AG08396 (cell line): ENCODE data around the gene SLC29A3.
"Not testable (repeated sequence)": the region's sequence is repeated elsewhere in the genome, so short reads cannot be mapped to it uniquely, and the experiment has no call there.

Experiments
- DNase-seq: peaks from one replicate; pipeline ENCODE4 v3.0.0; 2012; ENCODE audit warnings: low spot score, mixed read lengths

SLC29A3 gene

GRCh38 chr10:71319042-71319799 lies at the start of gene SLC29A3:
SLC29A3 (plus strand) TSS chr10:71319259; CDS start chr10:71319310, 51 bp downstream.
- DNase-seq: peak; percentile 93

DNA sequence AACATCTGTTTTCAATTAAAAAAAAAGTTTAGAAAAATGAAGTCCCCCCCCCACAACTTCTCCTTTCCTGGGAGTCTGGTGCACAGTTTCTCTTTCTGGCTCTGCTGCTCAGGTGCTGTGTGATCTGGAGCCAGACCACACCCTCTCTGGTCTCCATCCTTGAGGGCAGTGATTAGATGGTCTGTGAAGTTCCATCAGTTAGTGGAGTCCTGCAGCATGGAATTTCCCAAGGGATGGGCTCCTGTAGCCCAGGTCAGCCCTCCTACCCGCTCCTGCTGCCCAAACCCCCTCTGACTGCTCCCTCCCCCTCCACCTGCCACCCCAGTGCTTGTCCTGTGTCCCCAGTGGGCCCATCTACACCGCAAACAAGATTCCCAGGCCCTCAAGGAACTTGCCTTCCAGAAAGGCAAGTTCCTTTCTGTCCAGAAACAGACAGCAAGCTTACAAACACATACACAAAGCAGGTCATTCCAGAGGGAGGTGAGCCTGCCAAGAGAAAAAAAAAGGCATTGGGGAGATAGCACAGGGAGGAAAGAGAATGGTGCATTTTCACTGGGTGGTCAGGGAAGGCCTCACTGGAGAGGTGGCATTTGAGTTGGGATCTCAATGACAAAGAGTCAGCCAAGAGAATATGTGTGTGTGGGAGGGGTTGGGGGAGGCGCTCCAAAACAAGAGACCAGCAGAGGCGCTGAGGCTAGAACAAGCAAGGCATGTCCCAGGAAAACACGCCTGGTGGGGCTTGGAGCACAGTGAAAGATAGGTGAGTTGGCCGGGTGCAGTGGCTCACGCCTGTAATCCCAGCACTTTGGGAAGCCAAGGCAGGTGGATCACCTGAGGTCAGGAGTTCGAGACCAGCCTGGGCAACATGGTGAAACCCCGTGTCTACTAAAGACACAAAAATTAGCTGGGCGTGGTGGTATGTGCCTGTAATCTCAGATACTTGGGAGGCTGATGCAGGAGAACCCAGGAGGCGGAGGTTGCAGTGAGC lies 49.5 kb upstream of the SLC29A3 start:
- DNase-seq: no peak

DNA sequence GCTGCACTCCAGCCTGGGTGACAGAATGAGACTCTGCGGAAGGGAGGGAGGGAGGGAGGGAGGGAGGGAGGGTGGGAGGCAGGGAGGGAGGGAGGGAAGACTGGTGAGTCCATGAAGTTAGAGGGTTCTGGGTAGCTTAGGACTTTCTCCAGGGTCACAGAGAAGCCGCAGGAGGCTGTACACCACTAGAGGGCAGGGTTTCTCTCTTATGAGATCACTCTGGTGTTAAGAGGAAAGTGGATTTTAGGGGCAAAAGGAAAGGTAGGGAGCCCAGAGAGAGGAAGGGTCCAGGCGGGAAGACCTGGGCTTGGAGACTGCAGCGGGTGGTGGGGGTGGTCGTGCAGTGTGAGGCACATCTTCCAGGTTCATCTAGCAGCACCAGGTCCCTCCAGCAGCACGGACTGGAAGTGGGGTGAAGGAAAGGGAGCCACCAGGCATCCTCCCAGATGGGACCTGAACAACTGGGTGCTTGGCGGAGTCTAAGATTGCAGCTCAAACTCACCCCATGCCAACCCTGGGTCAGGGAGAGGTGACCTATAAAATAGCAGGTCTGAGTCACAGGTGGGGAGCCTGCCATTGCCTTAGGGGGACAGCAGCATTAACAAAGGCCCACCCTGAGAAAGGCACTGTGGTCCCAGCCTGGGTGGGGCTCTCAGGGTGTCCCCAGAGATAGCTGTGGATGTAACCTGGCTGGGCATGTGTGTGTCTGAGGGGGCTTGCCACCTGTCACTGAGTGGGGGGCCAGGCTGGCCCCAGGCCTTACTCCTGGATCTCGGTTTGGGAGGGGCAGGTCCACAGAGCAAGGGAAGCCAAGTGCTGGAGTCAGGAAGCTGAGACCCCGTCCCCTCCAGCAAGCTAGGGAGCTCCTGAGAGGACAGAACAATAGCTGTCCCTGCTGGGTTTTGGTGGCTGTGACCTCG lies 48.5 kb upstream of the SLC29A3 start:
- DNase-seq: peak; percentile 80

DNA sequence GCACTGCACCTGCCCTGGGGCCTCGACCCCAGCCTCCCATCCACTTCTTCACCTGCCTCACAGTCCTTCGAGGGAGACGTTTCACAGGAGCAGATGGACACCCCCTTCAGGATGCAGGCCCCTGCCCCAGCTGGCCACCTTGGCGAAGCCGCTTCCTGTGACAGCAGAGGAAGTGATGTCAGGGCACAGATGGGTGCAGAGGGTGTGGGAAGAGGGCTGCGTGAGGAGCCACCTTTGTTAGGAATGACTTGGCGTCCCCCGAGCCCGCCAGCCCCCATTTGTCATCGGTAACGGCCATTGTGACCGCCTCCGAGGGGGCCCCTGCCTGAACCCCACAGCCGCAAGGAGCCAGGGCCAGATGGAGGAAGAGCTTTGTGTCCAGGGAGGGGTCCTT lies 47.4 kb upstream of the SLC29A3 start:
- no peak for DNase-seq

- DNase-seq: peak; percentile 66
Observed at GRCh38 chr10:71272056-71272771, 46.8 kb upstream of the SLC29A3 start.

- DNase-seq: not testable (repeated sequence)
Observed at GRCh38 chr10:71272974-71273373, 46.1 kb upstream of the SLC29A3 start.

DNA sequence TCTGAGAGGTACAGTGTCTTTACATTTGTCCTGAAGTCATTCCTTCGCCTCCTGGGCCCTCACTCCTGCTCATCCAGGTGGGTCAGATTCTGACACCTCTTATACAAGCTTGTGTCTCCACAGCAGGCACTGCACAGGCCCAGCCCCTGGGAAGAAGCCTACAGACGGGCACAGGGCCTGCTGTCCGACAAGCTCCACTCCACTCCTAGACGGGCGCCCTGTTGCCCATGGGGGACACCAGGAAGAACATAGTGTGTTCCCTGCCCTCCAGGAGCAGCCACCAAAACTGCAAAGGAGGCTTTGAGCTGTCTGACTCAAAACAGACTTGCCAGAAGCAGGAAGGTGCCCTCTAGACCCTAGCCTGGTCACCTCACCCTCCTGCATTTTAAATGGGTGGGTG lies 45.6 kb upstream of the SLC29A3 start:
- no peak for DNase-seq

GRCh38 chr10:71274901-71275796 lies 43.9 kb upstream of the SLC29A3 start:
- no peak for DNase-seq

- DNase-seq: no peak
Observed at GRCh38 chr10:71276873-71277272, 42.2 kb upstream of the SLC29A3 start.

GRCh38 chr10:71277914-71278665 lies 41.0 kb upstream of the SLC29A3 start:
- no peak for DNase-seq

- no peak for DNase-seq
Observed at GRCh38 chr10:71278691-71279588, 40.1 kb upstream of the SLC29A3 start.

GRCh38 chr10:71279590-71280170 lies 39.4 kb upstream of the SLC29A3 start:
- no peak for DNase-seq

DNA sequence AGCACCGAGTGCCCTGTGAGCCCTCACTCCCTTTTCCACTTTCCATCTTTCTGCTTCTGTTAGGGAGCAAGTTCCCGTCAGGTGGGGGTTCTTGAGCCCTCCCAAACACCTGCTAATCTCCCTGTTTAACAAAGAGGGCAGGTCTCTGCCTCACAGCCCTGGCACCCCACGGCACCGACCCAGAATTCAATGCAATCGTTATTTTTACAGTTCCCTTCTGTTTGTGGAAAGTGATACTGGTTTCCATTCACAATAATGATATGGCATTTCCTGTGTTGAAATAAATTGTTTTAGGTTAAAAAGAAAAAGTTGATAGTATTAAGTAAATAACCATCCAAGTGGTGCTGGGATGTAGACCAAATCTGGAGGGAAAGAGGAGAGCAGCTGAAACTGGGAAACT lies 38.8 kb upstream of the SLC29A3 start:
- no peak for DNase-seq

GRCh38 chr10:71280825-71281224 lies 38.2 kb upstream of the SLC29A3 start:
- DNase-seq: no peak

DNA sequence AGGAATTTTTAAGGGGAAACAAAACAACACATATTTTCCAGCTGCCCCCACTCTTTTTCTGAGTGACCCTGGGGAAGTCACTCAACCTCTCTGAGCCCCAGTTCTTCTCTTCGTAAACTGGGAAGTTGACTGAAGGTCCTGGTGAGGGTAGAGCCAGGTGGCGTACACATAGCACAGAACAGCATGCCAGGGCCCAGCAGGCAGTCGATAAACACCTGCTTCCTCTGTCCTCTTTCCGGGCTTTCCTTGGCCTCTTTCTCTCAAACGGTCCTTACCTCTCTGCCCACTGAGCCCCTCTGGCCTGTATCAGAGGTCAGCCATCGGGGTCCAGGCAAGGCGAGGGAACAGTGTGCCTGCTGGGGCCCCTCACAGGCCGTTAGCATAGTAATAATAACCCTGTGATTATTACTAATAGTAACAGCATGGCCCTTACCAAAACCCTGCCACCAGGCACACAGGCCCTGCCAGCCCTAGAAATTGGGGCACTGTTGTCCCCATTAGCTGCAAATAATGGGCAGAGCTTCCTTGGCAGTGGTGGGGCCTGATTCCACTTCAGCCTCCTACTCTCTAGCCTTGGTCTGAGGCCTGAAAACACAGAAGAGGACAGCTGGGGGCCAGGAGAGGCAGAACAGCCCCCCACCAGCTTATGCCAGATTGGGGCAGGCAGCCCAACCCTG lies 37.3 kb upstream of the SLC29A3 start:
- no peak for DNase-seq

DNA sequence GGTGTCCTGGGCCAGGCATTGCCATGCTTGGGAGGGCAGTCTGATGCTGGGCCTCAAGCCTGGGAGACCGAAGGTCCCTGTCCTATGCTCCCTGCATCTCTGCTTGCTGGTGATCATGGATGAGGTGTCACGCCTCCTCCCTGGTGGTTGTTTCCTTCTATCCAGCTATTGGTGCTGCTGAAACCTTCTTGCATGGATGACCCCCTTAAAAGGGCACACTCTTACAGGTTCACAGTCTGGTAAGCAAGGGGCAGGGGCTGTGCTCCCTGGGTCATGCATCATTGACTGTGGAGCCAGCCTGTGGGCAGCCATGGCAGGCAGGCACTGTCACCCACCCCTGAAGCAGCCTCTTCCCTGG lies 36.8 kb upstream of the SLC29A3 start:
- no peak for DNase-seq

DNA sequence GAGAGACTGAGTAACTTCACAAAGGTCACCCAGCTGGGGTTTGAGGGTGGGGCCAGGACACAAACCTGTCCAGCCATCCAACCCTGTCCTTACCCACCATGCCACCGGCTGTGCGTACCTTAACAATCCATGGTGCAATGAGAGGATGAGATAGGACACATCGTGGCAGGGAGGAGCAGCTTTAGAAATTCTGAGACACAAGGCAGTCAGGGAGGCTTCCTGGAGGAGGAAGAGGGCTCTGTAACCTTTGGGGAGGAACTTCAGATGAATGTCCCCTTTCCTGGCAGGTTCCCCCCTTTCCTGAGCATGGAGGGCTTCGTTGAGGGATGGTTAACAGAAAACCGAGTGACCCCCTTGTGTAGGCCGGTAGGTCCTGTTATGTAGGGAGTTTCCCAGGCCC lies 35.6 kb upstream of the SLC29A3 start:
- DNase-seq: no peak

- DNase-seq: no peak
Observed at GRCh38 chr10:71283876-71284275, 35.2 kb upstream of the SLC29A3 start.
